Measurements from ENCODE around the gene PGLYRP3. TPM values are rescaled to one million over a fixed set of nuclear protein-coding genes. Genes with fewer than 3 reads are reported as not detected.

PGLYRP3 gene
- total and polyA plus RNA-seq, 3 experiments from 2014 or later, result not detected

DNA sequence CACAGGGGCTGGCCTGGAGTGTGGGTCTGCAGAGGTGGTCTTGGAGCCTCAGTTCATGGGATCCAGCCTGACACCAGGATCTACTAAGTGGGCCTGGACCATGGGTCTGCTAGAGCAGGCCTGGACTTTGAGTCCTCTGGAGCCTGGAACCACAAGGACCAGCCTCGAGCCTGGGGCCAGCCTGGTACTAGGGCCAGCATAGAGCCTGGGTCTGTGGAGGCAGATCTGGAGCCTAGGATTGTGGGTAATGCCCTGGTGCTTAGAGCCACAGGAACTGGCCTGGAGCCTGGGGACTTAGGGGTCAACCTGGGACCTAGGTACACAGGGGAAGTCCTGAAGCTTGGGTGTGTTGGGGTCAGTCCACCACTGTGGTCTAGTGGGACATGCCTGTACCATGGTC, 40.6 kb downstream of the PGLYRP3 start:
- no peak overlapping the region for H3K4me3 Mint-ChIP-seq
- Histone ChIP-seq H3K27me3 (ENCODE audit: insufficient read depth, low read length, poor library complexity, severe bottlenecking) (no peaks in the 10 kb centered on the region), H3K27ac (ENCODE audit: low read depth, low read length) (no peak overlapping the region), H3K36me3 (ENCODE audit: insufficient read depth, low read length) (no peaks in the 10 kb centered on the region), H3K4me1 (ENCODE audit: insufficient read depth, low read length) (no peaks in the 10 kb centered on the region), H3K4me3 (ENCODE audit: low read length) (no peak overlapping the region), H3K9me3 (ENCODE audit: low read length) (no peaks in the 10 kb centered on the region)
- DNase-seq, result no peak
- CTCF ChIA-PET, result no interaction called here
- H3K4me1 Mint-ChIP-seq, result no peaks in the 10 kb centered on the region
- no peaks in the 10 kb centered on the region for H3K9me3 Mint-ChIP-seq
- peaks cover 19 to 77% of the 10 kb centered on the region in 2 donors for H3K27me3 Mint-ChIP-seq
- POLR2A ChIA-PET, result no interaction called here
- H3K27ac Mint-ChIP-seq, result no peak overlapping the region
- no peaks in the 10 kb centered on the region for H3K36me3 Mint-ChIP-seq

- Mint-ChIP-seq H3K27ac (no peak overlapping the region), H3K4me3 (no peak overlapping the region)
Measured at GRCh38 chr1:153271711-153272110, 41.0 kb downstream of the PGLYRP3 start.

GRCh38 chr1:153265457-153265856, 47.3 kb downstream of the PGLYRP3 start:
- H3K27me3 ChIP-seq (ENCODE audit: insufficient read depth, low read length, poor library complexity, severe bottlenecking), result peaks cover 21% of the 10 kb centered on the region
- Mint-ChIP-seq H3K4me3 (no peak overlapping the region), H3K27me3 (peaks cover 53 to 82% of the 10 kb centered on the region in 2 donors), H3K9me3 (peaks cover 0 to 3% (median 0%) of the 10 kb centered on the region in 5 donors), H3K36me3 (no peaks in the 10 kb centered on the region), H3K4me1 (peaks cover 20 to 21% (median 21%) of the 10 kb centered on the region in 3 donors), H3K27ac (no peak overlapping the region)
- H3K4me1 ChIP-seq (ENCODE audit: insufficient read depth, low read length), result peaks cover 17% of the 10 kb centered on the region
- no peaks in the 10 kb centered on the region for H3K36me3 ChIP-seq (ENCODE audit: insufficient read depth, low read length)
- H3K27ac ChIP-seq (ENCODE audit: low read depth, low read length), result no peak overlapping the region
- CTCF ChIA-PET, result no interaction called here
- H3K4me3 ChIP-seq (ENCODE audit: low read length), result no peak overlapping the region
- DNase-seq, result no peak
- H3K9me3 ChIP-seq (ENCODE audit: low read length), result no peaks in the 10 kb centered on the region
- POLR2A ChIA-PET, result no interaction called here

More at GRCh38 chr1:153271711-153272110, 41.0 kb downstream of the PGLYRP3 start:
- POLR2A ChIA-PET, result no interaction called here
- H3K27me3 Mint-ChIP-seq, result peaks cover 19 to 76% of the 10 kb centered on the region in 2 donors
- H3K9me3 ChIP-seq (ENCODE audit: low read length), result no peaks in the 10 kb centered on the region
- H3K36me3 ChIP-seq (ENCODE audit: insufficient read depth, low read length), result no peaks in the 10 kb centered on the region
- H3K36me3 Mint-ChIP-seq, result no peaks in the 10 kb centered on the region
- no peaks in the 10 kb centered on the region for H3K4me1 Mint-ChIP-seq
- CTCF ChIA-PET, result no interaction called here
- no peaks in the 10 kb centered on the region for H3K9me3 Mint-ChIP-seq
- no peaks in the 10 kb centered on the region for H3K27me3 ChIP-seq (ENCODE audit: insufficient read depth, low read length, poor library complexity, severe bottlenecking)
- no peak for DNase-seq
- H3K4me3 ChIP-seq (ENCODE audit: low read length), result no peak overlapping the region
- no peaks in the 10 kb centered on the region for H3K4me1 ChIP-seq (ENCODE audit: insufficient read depth, low read length)
- H3K27ac ChIP-seq (ENCODE audit: low read depth, low read length), result no peak overlapping the region

GRCh38 chr1:153262462-153263157, 50.1 kb downstream of the PGLYRP3 start:
- CTCF ChIA-PET, result no interaction called here
- DNase-seq, result no peak
- POLR2A ChIA-PET, result no interaction called here
- peak overlapping the region in 1 of 8 donors; percentile 13 for H3K27ac Mint-ChIP-seq
- peaks cover 0 to 3% (median 0%) of the 10 kb centered on the region in 5 donors for H3K9me3 Mint-ChIP-seq
- H3K36me3 Mint-ChIP-seq, result no peaks in the 10 kb centered on the region
- no peak overlapping the region for H3K4me3 ChIP-seq (ENCODE audit: low read length)
- H3K4me3 Mint-ChIP-seq, result peak overlapping the region in 6 of 7 donors; percentile 6 to 80 (median 68)
- H3K4me1 ChIP-seq (ENCODE audit: insufficient read depth, low read length), result peaks cover 17% of the 10 kb centered on the region
- no peaks in the 10 kb centered on the region for H3K36me3 ChIP-seq (ENCODE audit: insufficient read depth, low read length)
- H3K27me3 Mint-ChIP-seq, result peaks cover 58 to 84% of the 10 kb centered on the region in 2 donors
- peaks cover 21% of the 10 kb centered on the region for H3K27me3 ChIP-seq (ENCODE audit: insufficient read depth, low read length, poor library complexity, severe bottlenecking)
- H3K4me1 Mint-ChIP-seq, result peaks cover 22 to 29% (median 25%) of the 10 kb centered on the region in 3 donors
- no peak overlapping the region for H3K27ac ChIP-seq (ENCODE audit: low read depth, low read length)
- H3K9me3 ChIP-seq (ENCODE audit: low read length), result no peaks in the 10 kb centered on the region

- Histone ChIP-seq H3K36me3 (ENCODE audit: insufficient read depth, low read length) (no peaks in the 10 kb centered on the region), H3K9me3 (ENCODE audit: low read length) (no peaks in the 10 kb centered on the region), H3K27ac (ENCODE audit: low read depth, low read length) (no peak overlapping the region), H3K4me1 (ENCODE audit: insufficient read depth, low read length) (peaks cover 17% of the 10 kb centered on the region), H3K4me3 (ENCODE audit: low read length) (peak overlapping the region; percentile 7), H3K27me3 (ENCODE audit: insufficient read depth, low read length, poor library complexity, severe bottlenecking) (peaks cover 21% of the 10 kb centered on the region)
- no peaks in the 10 kb centered on the region for H3K36me3 Mint-ChIP-seq
- H3K4me1 Mint-ChIP-seq, result peaks cover 22 to 29% (median 25%) of the 10 kb centered on the region in 3 donors
- H3K4me3 Mint-ChIP-seq, result peak overlapping the region; percentile 6 to 80 (median 69)
- H3K9me3 Mint-ChIP-seq, result peaks cover 0 to 3% (median 0%) of the 10 kb centered on the region in 5 donors
- no peak for DNase-seq
- H3K27ac Mint-ChIP-seq, result peak overlapping the region in 1 of 8 donors; percentile 69
- POLR2A ChIA-PET, result no interaction called here
- H3K27me3 Mint-ChIP-seq, result peaks cover 57 to 81% of the 10 kb centered on the region in 2 donors
- CTCF ChIA-PET, result interaction anchor here (1.2 kb wide), 1 partner anchor 14 kb away, joined by 3 read pairs; no protein-coding TSS in a partner anchor
Measured at GRCh38 chr1:153262070-153262366, 50.7 kb downstream of the PGLYRP3 start.

GRCh38 chr1:153261281-153262069, 51.3 kb downstream of the PGLYRP3 start:
- peaks cover 57 to 76% of the 10 kb centered on the region in 2 donors for H3K27me3 Mint-ChIP-seq
- no peaks in the 10 kb centered on the region for H3K36me3 Mint-ChIP-seq
- no peaks in the 10 kb centered on the region for H3K9me3 ChIP-seq (ENCODE audit: low read length)
- H3K36me3 ChIP-seq (ENCODE audit: insufficient read depth, low read length), result no peaks in the 10 kb centered on the region
- peak overlapping the region; percentile 6 to 80 (median 69) for H3K4me3 Mint-ChIP-seq
- no peak overlapping the region for H3K27ac ChIP-seq (ENCODE audit: low read depth, low read length)
- H3K4me1 ChIP-seq (ENCODE audit: insufficient read depth, low read length), result peaks cover 17% of the 10 kb centered on the region
- peaks cover 22 to 29% (median 25%) of the 10 kb centered on the region in 3 donors for H3K4me1 Mint-ChIP-seq
- H3K27ac Mint-ChIP-seq, result peak overlapping the region in 1 of 8 donors; percentile 69
- POLR2A ChIA-PET, result no interaction called here
- H3K9me3 Mint-ChIP-seq, result peaks cover 0 to 3% (median 0%) of the 10 kb centered on the region in 5 donors
- peak overlapping the region; percentile 7 for H3K4me3 ChIP-seq (ENCODE audit: low read length)
- peaks cover 21% of the 10 kb centered on the region for H3K27me3 ChIP-seq (ENCODE audit: insufficient read depth, low read length, poor library complexity, severe bottlenecking)
- CTCF ChIA-PET, result interaction anchor here (1.2 kb wide), 1 partner anchor 14 kb away, joined by 3 read pairs; no protein-coding TSS in a partner anchor
- DNase-seq, result peak in 4 of 5 donors; percentile 6 to 19 (median 10)

GRCh38 chr1:153260585-153261280, 52.0 kb downstream of the PGLYRP3 start:
- Histone ChIP-seq H3K9me3 (ENCODE audit: low read length) (no peaks in the 10 kb centered on the region), H3K4me3 (ENCODE audit: low read length) (no peak overlapping the region), H3K27me3 (ENCODE audit: insufficient read depth, low read length, poor library complexity, severe bottlenecking) (peaks cover 21% of the 10 kb centered on the region), H3K4me1 (ENCODE audit: insufficient read depth, low read length) (peaks cover 17% of the 10 kb centered on the region), H3K36me3 (ENCODE audit: insufficient read depth, low read length) (no peaks in the 10 kb centered on the region), H3K27ac (ENCODE audit: low read depth, low read length) (no peak overlapping the region)
- H3K9me3 Mint-ChIP-seq, result peaks cover 0 to 3% (median 0%) of the 10 kb centered on the region in 5 donors
- CTCF ChIA-PET, result interaction anchor here (1.2 kb wide), 1 partner anchor 13 kb away, joined by 3 read pairs; no protein-coding TSS in a partner anchor
- H3K27me3 Mint-ChIP-seq, result peaks cover 56 to 69% of the 10 kb centered on the region in 2 donors
- POLR2A ChIA-PET, result no interaction called here
- H3K4me1 Mint-ChIP-seq, result peaks cover 22 to 29% (median 25%) of the 10 kb centered on the region in 3 donors
- H3K4me3 Mint-ChIP-seq, result peak overlapping the region; percentile 62 to 86 (median 75)
- no peaks in the 10 kb centered on the region for H3K36me3 Mint-ChIP-seq
- H3K27ac Mint-ChIP-seq, result peak overlapping the region in 4 of 8 donors; percentile 37 to 70 (median 53)
- peak in 3 of 5 donors; percentile 1 to 13 (median 2) for DNase-seq

Data from CD8-positive, alpha-beta memory T cell (primary cell).